Gastroesophageal sphincter (tissue), 3 donors: ENCODE data around the gene SPCS2.

Experiments used
- CTCF ChIP-seq, 4 experiments: fragments of 200-600 bp in 2 of 4; fragments of 450-650 bp in 2 of 4; sonication (generic) in 1 of 4; IDR thresholded peaks; one replicate each; pipeline ENCODE4 v1.5.1; 2017 to 2019; ENCODE audit warnings: antibody characterized with exemption in 4 of 4, mild to moderate bottlenecking in 2 of 4, moderate library complexity in 2 of 4
- EP300 ChIP-seq: sonication (generic); formaldehyde crosslinking; IDR thresholded peaks from one replicate; pipeline ENCODE4 v1.6.1; 2017; ENCODE audit warnings: antibody characterized with exemption, mild to moderate bottlenecking
- POLR2A ChIP-seq, 2 donors: fragments of 450-650 bp; IDR thresholded peaks; one replicate each; pipeline ENCODE4 v1.6.1; 2017; ENCODE audit warnings: antibody characterized with exemption in 2 of 2, mild to moderate bottlenecking in 2 of 2, moderate library complexity in 1 of 2
- POLR2AphosphoS5 ChIP-seq: sonication (generic); formaldehyde crosslinking; IDR thresholded peaks from one replicate; pipeline ENCODE4 v1.6.1; 2017; ENCODE audit warnings: antibody characterized with exemption

GRCh38 chr11:74936087-74936486, 13.0 kb upstream of the SPCS2 start:
- TF ChIP-seq POLR2A (IDR thresholded peaks at IDR 0.05) (no peak), CTCF (IDR thresholded peaks at IDR 0.05) (no peak), EP300 (no peak), POLR2AphosphoS5 (no peak)
